Aorta (tissue), 5 donors: Measurements from ENCODE around the gene BMPR1B. TPM values are rescaled to one million over a fixed set of nuclear protein-coding genes. Genes with fewer than 3 reads are reported as not detected.
"Not testable (repeated sequence)": the region's sequence is repeated elsewhere in the genome, so short reads cannot be mapped to it uniquely, and the experiment has no call there.

ENCODE experiments used
- ATAC-seq: fragments of 200-7000 bp; cut with Tn5 transposase; one replicate; pipeline ENCODE4 v1.9.1; 2022; ENCODE audit warnings: moderate library complexity; ENCODE audit not compliant: low FRiP score
- DNase-seq, 2 donors: peaks; one replicate each; pipeline ENCODE4 v3.0.0-alpha.2; 2020
- H3K27ac ChIP-seq, 2 donors: one replicate each; pipeline ENCODE4 v1.5.1; 2013; ENCODE audit warnings: low read length in 2 of 2, mild to moderate bottlenecking in 2 of 2, moderate library complexity in 2 of 2, control low read depth in 1 of 2, inconsistent platforms in 1 of 2, low read depth in 1 of 2
- H3K27me3 ChIP-seq, 2 donors: one replicate each; pipeline ENCODE4 v1.6.1; 2013; ENCODE audit warnings: control low read depth in 1 of 2, low read length in 1 of 2, mild to moderate bottlenecking in 1 of 2, moderate library complexity in 1 of 2; ENCODE audit not compliant: insufficient read depth in 2 of 2, control insufficient read depth in 1 of 2
- H3K36me3 ChIP-seq, 2 donors: one replicate each; pipeline ENCODE4 v1.6.1; 2013; ENCODE audit warnings: control low read depth in 1 of 2, low read length in 1 of 2, mild to moderate bottlenecking in 1 of 2; ENCODE audit not compliant: insufficient read depth in 2 of 2, control insufficient read depth in 1 of 2
- H3K4me1 ChIP-seq, 2 donors: one replicate each; pipeline ENCODE4 v1.6.1; 2013; ENCODE audit warnings: low read length in 2 of 2, control low read depth in 1 of 2, mild to moderate bottlenecking in 1 of 2, moderate library complexity in 1 of 2; ENCODE audit not compliant: insufficient read depth in 2 of 2, control insufficient read depth in 1 of 2
- H3K4me3 ChIP-seq, 2 donors: one replicate each; pipeline ENCODE4 v1.5.1; 2013; ENCODE audit warnings: low read length in 2 of 2, control low read depth in 1 of 2, mild to moderate bottlenecking in 1 of 2
- H3K9me3 ChIP-seq: one replicate; pipeline ENCODE4 v1.6.1; 2013; ENCODE audit warnings: mild to moderate bottlenecking, low read length; ENCODE audit not compliant: control insufficient read depth
- WGBS, 2 donors: extraction: QIAGEN DNeasy Blood & Tissue Kit; methylation state at CpG; one replicate each; pipeline ENCODE4 v1.1.7; 2013; 5-methylcytosine and 5-hydroxymethylcytosine counted together
- intact Hi-C, 2 donors: fragments of 100-400 bp; cut with DNase I; formaldehyde crosslinking; loops; one replicate each; pipeline versions ENCODE4 v1.14.2 to v1.15.0; 2022
- polyA plus RNA-seq, 2 donors: library from polyadenylated mRNA; stranded (reverse); fragments of 200-250 nt; gene quantifications; one replicate each; pipeline ENCODE4 v1.2.3, GENCODE V29; 2013
- total RNA-seq, 2 donors: library from RNA; stranded (reverse); fragmentation: NEBNext Ultra II Directional; extraction: Animal tissue kit (Norgen Biotek cat#: 25700); gene quantifications; one replicate each; pipeline ENCODE4 v1.2.1, GENCODE V29; 2021
- donor health status: healthy with polysubstance abuse.
- donor health status: Bipolar disorder and iron deficiency.
- donor health status: DM: no; HTN: no; CAD: no.
- donor health status: DM: no; HTN: no; CAD: no.
- donor health status: DM: yes; HTN: yes; CAD: no.

BMPR1B gene
- total and polyA plus RNA-seq, 4 donors, result 1.0 to 14.6 (median 8.0) TPM

DNA sequence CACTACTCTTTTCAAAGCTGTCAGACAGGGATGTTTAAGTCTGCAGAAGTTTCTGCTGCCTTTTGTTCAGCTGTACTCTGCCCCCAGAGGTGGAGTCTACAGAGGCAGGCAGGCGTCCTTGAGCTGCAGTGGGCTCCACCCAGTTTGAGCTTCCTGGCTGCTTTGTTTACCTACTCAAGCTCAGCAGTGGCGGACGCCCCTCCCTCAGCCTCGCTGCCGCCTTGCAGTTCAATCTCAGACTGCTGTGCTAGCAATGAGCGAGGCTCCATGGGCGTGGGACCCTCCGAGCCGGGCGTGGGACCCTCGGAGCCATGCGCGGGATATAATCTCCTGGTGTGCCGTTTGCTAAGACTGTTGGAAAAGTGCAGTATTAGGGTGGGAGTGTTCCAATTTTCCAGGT, 381.7 kb downstream of the BMPR1B start:
- H3K27ac ChIP-seq, ATAC-seq, H3K27me3 ChIP-seq, H3K4me1 ChIP-seq, H3K4me3 ChIP-seq, H3K9me3 ChIP-seq, H3K36me3 ChIP-seq, intact Hi-C loops, DNase-seq: not testable (repeated sequence)
- 96 to 99% methylated on average over 14 of the region's 14 CpGs for WGBS, 2 donors

DNA sequence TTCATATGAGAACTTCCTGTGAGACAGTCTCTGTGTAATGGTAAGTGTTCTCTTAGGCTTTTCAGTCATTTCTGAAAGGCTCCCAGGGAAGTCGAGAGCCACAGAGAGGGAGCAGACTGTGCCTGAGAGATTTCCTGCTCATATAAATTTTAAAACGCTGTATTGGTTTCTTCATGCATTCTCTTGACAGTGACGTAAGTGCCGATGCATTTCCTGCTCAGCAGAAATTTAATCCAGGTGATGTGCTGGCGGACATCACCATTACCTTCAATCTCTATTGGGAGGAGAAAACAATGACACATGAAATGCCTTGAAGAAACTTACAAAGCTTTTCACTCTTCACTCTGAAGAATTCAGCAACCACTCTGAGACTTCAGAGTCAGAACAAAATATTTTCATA, 383.6 kb downstream of the BMPR1B start:
- Histone ChIP-seq H3K4me3 (no peak overlapping the region), H3K36me3 (peaks cover 0 to 4% of the 10 kb centered on the region in 2 donors), H3K27ac (no peak overlapping the region), H3K4me1 (no peaks in the 10 kb centered on the region), H3K9me3 (no peaks in the 10 kb centered on the region), H3K27me3 (no peaks in the 10 kb centered on the region)
- intact Hi-C loops, result no loop called here
- no peak for DNase-seq
- 36 to 59% methylated on average over 5 of the region's 5 CpGs for WGBS, 2 donors
- no peak for ATAC-seq

DNA sequence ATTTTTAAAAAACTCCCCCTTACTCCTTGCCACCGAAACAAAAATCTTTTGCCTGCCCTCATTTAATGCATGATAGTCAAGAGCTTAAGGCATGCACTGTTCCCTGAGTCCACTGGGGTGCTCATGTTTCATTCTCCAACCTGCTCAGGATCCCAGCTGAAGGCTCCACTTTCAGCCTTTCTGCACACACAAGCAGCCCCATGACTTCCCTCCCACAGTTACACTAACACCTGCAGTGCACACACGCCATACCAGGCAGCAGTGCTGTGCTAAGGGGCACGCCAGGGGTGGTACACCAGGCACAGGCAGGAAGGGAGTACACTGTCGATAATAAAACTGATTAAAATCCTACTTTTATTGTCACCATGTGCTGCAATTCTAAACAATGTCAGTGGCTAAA, 385.2 kb downstream of the BMPR1B start:
- H3K36me3 ChIP-seq, result peaks cover 0 to 4% of the 10 kb centered on the region in 2 donors
- H3K27me3 ChIP-seq, result no peaks in the 10 kb centered on the region
- no peak overlapping the region for H3K27ac ChIP-seq
- H3K4me1 ChIP-seq, result no peaks in the 10 kb centered on the region
- DNase-seq (no peak), ATAC-seq (no peak)
- WGBS, 2 donors, result 94 to 97% methylated on average over 4 of the region's 4 CpGs
- no peak overlapping the region for H3K4me3 ChIP-seq
- intact Hi-C loops, result no loop called here
- no peaks in the 10 kb centered on the region for H3K9me3 ChIP-seq

DNA sequence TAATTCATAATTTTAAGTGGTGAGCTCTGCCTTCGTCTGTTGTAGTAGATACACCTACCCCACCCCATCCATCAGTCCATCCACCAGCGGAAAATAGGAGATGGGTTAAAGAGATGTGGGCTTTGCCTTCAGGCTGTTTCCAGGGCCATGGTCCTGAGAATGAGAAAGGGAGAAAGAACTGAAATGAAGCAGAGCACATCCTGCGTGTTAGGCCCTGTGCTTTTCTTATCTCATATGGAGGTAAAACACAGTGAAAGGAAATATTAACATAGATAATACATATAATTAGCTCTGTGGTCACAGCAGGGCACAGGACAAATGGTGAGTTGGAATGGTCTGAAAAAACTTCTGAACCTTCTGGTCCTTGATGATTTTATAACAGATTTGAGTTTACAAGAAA, 393.5 kb downstream of the BMPR1B start:
- ATAC-seq, result no peak

DNA sequence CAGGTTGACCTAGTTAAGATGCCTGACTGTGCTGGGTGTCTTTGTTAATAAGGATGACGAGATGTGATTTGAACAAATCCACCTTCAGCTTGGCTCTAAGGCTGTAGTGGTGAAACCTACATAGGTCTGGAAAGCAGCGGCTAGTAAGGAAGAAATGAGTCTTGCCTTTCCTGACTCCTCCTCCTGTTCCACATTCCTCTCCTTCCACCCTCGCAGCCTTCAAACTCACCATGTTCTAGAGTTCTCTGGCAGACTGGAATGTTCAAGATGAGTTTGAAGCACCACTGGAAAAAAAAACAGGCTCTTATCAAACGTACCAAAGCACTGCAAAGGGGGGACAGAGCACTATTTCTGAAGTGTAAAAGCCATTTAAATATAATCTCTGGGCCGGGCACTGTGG, 395.4 kb downstream of the BMPR1B start:
- DNase-seq (no peak), ATAC-seq (no peak)
- H3K27me3 ChIP-seq, result no peaks in the 10 kb centered on the region
- no peak overlapping the region for H3K27ac ChIP-seq
- intact Hi-C loops, result no loop called here
- no peaks in the 10 kb centered on the region for H3K36me3 ChIP-seq
- no peaks in the 10 kb centered on the region for H3K9me3 ChIP-seq
- 70 to 72% methylated on average over 5 of the region's 5 CpGs for WGBS, 2 donors
- no peaks in the 10 kb centered on the region for H3K4me1 ChIP-seq
- H3K4me3 ChIP-seq, result no peak overlapping the region

More for the DNA sequence above, 393.5 kb downstream of the BMPR1B start:
- Histone ChIP-seq H3K27me3 (no peaks in the 10 kb centered on the region), H3K4me3 (no peak overlapping the region), H3K27ac (no peak overlapping the region), H3K9me3 (no peaks in the 10 kb centered on the region), H3K4me1 (no peaks in the 10 kb centered on the region), H3K36me3 (no peaks in the 10 kb centered on the region)
- intact Hi-C loops, result no loop called here
- DNase-seq, result no peak
- WGBS, 2 donors, result 93 to 94% methylated on average over 3 of the region's 3 CpGs

DNA sequence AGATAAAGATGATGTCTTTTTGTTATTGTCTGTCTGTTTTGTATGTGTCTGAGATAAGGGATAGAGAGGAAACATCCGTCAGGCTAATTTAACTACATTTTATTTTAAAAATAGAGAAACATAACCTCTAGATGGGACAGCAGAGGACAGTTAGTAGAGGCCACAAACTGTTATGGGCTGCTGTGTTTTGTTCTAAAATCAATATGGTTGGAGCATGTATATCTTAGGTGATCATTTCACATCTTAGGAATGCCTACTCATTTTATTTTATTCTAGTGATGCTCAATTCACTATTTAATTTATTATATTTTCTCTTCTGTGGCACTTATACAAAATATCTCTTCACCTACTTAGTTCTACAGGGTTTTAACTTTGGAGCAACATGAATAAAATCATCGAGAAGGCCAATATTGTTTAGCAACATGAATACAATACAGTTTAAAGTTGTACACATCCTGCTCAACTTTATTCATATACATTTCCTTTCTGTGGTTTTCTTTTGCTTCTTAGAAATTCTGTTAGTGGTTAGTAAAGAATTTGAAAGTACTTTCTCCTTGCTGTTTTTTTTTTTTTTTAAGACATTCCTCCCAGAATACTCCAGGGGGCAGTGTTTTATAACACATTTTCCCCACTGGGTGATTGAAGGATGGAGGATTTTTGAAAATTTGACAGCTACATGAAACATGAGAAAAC, 398.1 kb downstream of the BMPR1B start:
- Histone ChIP-seq H3K4me3 (no peak overlapping the region), H3K27me3 (no peaks in the 10 kb centered on the region), H3K36me3 (no peaks in the 10 kb centered on the region), H3K27ac (no peak overlapping the region), H3K4me1 (no peaks in the 10 kb centered on the region), H3K9me3 (no peaks in the 10 kb centered on the region)
- ATAC-seq (no peak), DNase-seq (no peak)
- WGBS, 2 donors, result 75 to 76% methylated on average over 2 of the region's 2 CpGs
- intact Hi-C loops, result no loop called here

DNA sequence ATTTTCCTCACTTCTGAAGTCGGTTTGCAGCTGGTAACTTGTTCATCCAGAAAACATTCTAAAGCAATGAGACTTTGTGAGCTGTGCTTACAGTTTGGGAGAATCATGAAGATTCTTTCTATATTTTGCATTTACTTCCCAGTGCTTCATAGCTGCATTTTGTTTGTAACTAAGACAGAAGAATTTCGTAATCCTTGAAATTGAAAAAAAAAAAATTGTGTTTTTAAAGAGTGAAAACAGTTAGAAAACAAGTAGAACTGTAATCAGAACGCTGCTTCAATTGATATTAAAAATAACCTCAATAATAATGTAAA, 398.7 kb downstream of the BMPR1B start:
- ATAC-seq (no peak), DNase-seq (no peak)
- H3K27me3 ChIP-seq, result no peaks in the 10 kb centered on the region
- no peaks in the 10 kb centered on the region for H3K4me1 ChIP-seq
- no peak overlapping the region for H3K4me3 ChIP-seq
- H3K36me3 ChIP-seq, result no peaks in the 10 kb centered on the region
- intact Hi-C loops, result no loop called here
- no peaks in the 10 kb centered on the region for H3K9me3 ChIP-seq
- WGBS, 2 donors, result 32 to 33% methylated on average over 3 of the region's 3 CpGs
- H3K27ac ChIP-seq, result no peak overlapping the region

DNA sequence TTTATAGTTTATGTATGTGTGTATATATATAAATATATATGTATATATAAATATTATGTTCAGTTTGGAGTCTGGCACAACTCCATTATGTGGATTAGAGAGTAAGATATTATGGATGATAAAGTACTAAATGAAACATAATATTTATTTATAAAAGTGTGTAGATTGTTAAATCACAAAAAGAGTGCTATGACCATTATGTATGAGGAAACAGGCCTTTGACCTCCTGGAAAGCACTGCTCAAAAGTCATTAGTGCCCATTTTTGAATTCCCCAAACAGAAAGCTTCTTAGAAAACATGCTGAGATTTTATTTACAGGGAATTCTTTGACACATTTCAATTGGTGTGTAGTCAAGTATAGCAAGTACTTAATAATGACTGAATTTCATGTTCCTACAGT, 399.8 kb downstream of the BMPR1B start:
- Histone ChIP-seq H3K36me3 (no peaks in the 10 kb centered on the region), H3K4me1 (no peaks in the 10 kb centered on the region), H3K27ac (no peak overlapping the region), H3K27me3 (no peaks in the 10 kb centered on the region), H3K9me3 (no peaks in the 10 kb centered on the region), H3K4me3 (no peak overlapping the region)
- DNase-seq (no peak), ATAC-seq (no peak)
- intact Hi-C loops, result no loop called here

DNA sequence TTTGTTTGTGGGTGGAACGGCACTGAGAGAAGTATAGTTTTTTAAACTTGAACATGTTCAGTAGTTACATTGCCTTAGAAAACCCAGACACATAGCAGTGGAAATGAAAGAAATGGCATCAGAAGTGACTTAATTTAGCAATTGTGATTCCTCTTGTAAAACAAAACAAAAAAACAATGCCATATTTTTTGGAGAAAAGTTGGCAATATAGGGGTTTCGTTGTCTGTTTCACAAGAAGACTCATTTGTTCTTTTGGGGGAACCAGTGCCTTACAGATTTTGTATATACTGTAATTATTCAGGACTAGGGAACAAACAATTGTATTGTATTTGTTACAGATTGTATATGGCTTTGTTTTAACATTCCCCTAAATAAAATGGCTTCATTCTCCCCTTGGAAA, 400.3 kb downstream of the BMPR1B start:
- WGBS, 2 donors, result 88 to 92% methylated on average over 2 of the region's 2 CpGs
- no peak overlapping the region for H3K27ac ChIP-seq
- DNase-seq (no peak), ATAC-seq (no peak)
- H3K27me3 ChIP-seq, result no peaks in the 10 kb centered on the region
- H3K4me3 ChIP-seq, result no peak overlapping the region
- H3K36me3 ChIP-seq, result peaks cover 0 to 2% of the 10 kb centered on the region in 2 donors
- intact Hi-C loops, result no loop called here
- H3K9me3 ChIP-seq, result no peaks in the 10 kb centered on the region
- H3K4me1 ChIP-seq, result no peaks in the 10 kb centered on the region
